ENCODE results near the gene TMEM154.

DNA sequence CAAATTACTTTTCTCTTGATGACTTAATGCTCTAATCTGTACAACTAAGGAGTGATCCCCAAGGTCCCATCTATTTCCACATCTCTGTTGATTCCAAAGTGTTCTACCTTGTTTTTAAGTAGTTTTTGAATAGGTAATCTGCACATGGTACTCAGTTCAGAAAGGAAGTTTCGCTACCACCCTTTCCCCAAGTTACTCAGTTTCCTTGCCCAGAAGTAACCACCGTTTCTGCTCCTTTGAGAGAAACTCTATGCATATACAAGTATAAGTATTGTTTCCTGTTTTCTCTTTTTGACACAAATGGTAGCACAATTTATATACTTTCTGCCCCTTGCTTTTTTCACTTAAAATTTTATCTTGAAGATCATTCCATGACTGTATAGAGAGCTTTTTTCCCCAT lies 18.1 kb downstream of the TMEM154 start:
- TF ChIP-seq, protein P1, sequence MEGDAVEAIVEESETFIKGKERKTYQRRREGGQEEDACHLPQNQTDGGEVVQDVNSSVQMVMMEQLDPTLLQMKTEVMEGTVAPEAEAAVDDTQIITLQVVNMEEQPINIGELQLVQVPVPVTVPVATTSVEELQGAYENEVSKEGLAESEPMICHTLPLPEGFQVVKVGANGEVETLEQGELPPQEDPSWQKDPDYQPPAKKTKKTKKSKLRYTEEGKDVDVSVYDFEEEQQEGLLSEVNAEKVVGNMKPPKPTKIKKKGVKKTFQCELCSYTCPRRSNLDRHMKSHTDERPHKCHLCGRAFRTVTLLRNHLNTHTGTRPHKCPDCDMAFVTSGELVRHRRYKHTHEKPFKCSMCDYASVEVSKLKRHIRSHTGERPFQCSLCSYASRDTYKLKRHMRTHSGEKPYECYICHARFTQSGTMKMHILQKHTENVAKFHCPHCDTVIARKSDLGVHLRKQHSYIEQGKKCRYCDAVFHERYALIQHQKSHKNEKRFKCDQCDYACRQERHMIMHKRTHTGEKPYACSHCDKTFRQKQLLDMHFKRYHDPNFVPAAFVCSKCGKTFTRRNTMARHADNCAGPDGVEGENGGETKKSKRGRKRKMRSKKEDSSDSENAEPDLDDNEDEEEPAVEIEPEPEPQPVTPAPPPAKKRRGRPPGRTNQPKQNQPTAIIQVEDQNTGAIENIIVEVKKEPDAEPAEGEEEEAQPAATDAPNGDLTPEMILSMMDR (conservative IDR thresholded peaks at IDR 0.05): no peak
- TF ChIP-seq EZH2 (IDR thresholded peaks at IDR 0.05; ENCODE audit: low read depth): no peak
